Testis (tissue), 3 donors: ENCODE data around the gene DNASE1L3. TPM values are rescaled to one million over a fixed set of nuclear protein-coding genes. Genes with fewer than 3 reads are reported as not detected.
A peak's percentile ranks its signal among the peaks of the same experiment; 100 is the strongest.

Source experiments
- DNase-seq: peaks from one replicate; pipeline ENCODE4 v3.0.0-alpha.2; 2019
- H3K27ac ChIP-seq, 2 donors: fragments of 200-600 bp; sonication (generic); one replicate each; pipeline ENCODE4 v1.5.1; 2019
- H3K27me3 ChIP-seq: fragments of 200-600 bp; sonication (generic); one replicate; pipeline ENCODE4 v1.5.1; 2019
- H3K36me3 ChIP-seq: fragments of 200-600 bp; sonication (generic); one replicate; pipeline ENCODE4 v1.5.1; 2017; ENCODE audit warnings: low read depth; ENCODE audit errors: missing control alignments
- H3K4me1 ChIP-seq: fragments of 200-600 bp; sonication (generic); one replicate; pipeline ENCODE4 v1.5.1; 2019
- H3K4me3 ChIP-seq, 2 donors: fragments of 200-600 bp; sonication (generic); one replicate each; pipeline ENCODE4 v1.5.1; 2017 to 2019
- H3K9me3 ChIP-seq: fragments of 200-600 bp; sonication (generic); one replicate; pipeline ENCODE4 v1.5.1; 2017
- POLR2A ChIP-seq: fragments of 450-650 bp; IDR thresholded peaks from one replicate; pipeline ENCODE4 v1.6.1; 2017; ENCODE audit warnings: antibody characterized with exemption, mild to moderate bottlenecking, moderate library complexity
- whole genome bisulfite sequencing, 2 donors: methylation state at CpG; one replicate each; pipeline ENCODE4 v1.1.5; 2018; 5-methylcytosine and 5-hydroxymethylcytosine counted together
- intact Hi-C: fragments of 100-400 bp; cut with DNase I; formaldehyde crosslinking; loops from one replicate; pipeline ENCODE4 v1.15.1; 2023; ENCODE audit warnings: low total_unique reads
- polyA plus RNA-seq: library from polyadenylated mRNA; stranded (reverse); fragments of 350-450 nt; fragmentation: Illumina TruSeq; extraction: RNeasy Lipid Tissue Mini Kit (QIAGEN cat#74804); gene quantifications from one replicate; pipeline ENCODE4 v1.2.3, GENCODE V29; 2014; ENCODE audit warnings: low read depth, low replicate concordance; ENCODE audit not compliant: insufficient read depth
- total RNA-seq, 2 donors: library from RNA; depleted of rRNA; stranded (reverse); fragments of >200 nt; gene quantifications; one replicate each; pipeline ENCODE4 v1.2.3, GENCODE V29; 2016
- TF ChIP-seq, protein P1 (sequence below), 3 experiments: fragments of 450-650 bp in 2 of 3; fragments of 200-600 bp in 1 of 3; sonication (generic) in 1 of 3; IDR thresholded peaks; one replicate each; pipeline ENCODE4 v1.5.1; 2016 to 2019; ENCODE audit warnings: antibody characterized with exemption in 3 of 3, mild to moderate bottlenecking in 2 of 3, moderate library complexity in 1 of 3

DNASE1L3 gene
- total and polyA plus RNA-seq, 3 donors from 2014 or later: 1.2 to 8.2 (median 3.8) TPM

DNA sequence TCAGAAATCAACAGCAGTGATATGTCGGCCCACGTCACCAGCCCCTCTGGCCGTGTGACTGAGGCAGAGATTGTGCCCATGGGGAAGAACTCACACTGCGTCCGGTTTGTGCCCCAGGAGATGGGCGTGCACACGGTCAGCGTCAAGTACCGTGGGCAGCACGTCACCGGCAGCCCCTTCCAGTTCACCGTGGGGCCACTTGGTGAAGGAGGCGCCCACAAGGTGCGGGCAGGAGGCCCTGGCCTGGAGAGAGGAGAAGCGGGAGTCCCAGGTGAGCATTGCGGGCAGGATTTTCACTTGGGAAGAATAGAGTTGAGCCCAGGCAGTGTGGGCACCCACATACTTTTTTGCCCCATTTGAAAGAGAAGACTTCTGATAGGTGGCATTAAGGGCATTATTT lies 57.4 kb downstream of the DNASE1L3 start:
- intact Hi-C loops: no loop called here
- no peaks in the 10 kb centered on the region for H3K36me3 ChIP-seq

DNA sequence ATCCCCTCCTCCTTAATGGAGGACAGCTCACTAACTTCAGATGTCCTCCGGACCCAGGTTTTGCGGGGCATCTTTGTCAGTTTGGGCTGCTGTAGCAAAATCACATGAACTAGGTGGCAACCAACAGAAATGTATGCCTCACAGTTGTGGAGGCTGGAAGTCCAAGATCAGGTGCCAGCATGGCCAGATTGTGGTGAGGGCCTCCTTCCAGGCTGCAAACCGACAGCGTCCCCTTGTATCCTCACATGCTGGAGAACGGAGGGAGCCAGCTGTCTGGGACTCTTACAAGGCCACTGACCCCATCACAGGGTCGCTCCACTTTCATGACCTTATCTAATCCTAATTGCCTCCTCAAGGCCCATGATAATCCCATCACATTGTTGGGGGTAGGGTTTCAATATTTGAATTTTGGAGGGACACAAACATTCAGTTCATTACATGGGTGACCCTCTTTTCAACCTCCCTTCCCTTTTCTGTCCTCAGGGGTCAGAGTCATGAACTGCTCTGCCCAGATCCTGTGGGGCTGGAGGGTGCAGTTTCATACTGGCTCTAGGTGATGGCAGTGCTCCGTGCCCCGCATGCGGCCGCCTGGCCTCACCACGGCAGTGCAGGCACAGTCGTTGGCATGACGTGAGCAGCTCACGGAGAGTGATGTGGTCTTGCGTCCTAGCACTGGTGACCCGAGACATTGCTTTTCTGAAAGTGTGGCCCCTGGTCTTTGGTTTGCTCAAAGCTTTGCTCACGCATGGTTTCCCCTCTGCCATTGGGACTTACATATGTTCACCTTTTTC lies 58.4 kb downstream of the DNASE1L3 start:
- no peak for DNase-seq
- no peak overlapping the region for H3K27ac ChIP-seq
- no peaks in the 10 kb centered on the region for H3K36me3 ChIP-seq
- no peak overlapping the region for H3K4me3 ChIP-seq
- H3K27me3 ChIP-seq: no peaks in the 10 kb centered on the region
- TF ChIP-seq, protein P1, sequence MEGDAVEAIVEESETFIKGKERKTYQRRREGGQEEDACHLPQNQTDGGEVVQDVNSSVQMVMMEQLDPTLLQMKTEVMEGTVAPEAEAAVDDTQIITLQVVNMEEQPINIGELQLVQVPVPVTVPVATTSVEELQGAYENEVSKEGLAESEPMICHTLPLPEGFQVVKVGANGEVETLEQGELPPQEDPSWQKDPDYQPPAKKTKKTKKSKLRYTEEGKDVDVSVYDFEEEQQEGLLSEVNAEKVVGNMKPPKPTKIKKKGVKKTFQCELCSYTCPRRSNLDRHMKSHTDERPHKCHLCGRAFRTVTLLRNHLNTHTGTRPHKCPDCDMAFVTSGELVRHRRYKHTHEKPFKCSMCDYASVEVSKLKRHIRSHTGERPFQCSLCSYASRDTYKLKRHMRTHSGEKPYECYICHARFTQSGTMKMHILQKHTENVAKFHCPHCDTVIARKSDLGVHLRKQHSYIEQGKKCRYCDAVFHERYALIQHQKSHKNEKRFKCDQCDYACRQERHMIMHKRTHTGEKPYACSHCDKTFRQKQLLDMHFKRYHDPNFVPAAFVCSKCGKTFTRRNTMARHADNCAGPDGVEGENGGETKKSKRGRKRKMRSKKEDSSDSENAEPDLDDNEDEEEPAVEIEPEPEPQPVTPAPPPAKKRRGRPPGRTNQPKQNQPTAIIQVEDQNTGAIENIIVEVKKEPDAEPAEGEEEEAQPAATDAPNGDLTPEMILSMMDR (IDR thresholded peaks at IDR 0.05): no peak
- TF ChIP-seq POLR2A: no peak
- no peaks in the 10 kb centered on the region for H3K9me3 ChIP-seq
- peaks cover 3% of the 10 kb centered on the region for H3K4me1 ChIP-seq
- WGBS, 2 donors: 92 to 93% methylated on average over 17 of the region's 17 CpGs
- intact Hi-C loops: no loop called here

More for the DNA sequence above, 57.4 kb downstream of the DNASE1L3 start:
- DNase-seq: no peak
- Histone ChIP-seq H3K27me3 (no peaks in the 10 kb centered on the region), H3K4me3 (no peak overlapping the region), H3K9me3 (no peaks in the 10 kb centered on the region), H3K27ac (no peak overlapping the region), H3K4me1 (peaks cover 3% of the 10 kb centered on the region)
- TF ChIP-seq POLR2A: no peak
- TF ChIP-seq, protein P1 (IDR thresholded peaks at IDR 0.05): no peak
- 93 to 94% methylated on average over 16 of the region's 16 CpGs for WGBS, 2 donors

DNA sequence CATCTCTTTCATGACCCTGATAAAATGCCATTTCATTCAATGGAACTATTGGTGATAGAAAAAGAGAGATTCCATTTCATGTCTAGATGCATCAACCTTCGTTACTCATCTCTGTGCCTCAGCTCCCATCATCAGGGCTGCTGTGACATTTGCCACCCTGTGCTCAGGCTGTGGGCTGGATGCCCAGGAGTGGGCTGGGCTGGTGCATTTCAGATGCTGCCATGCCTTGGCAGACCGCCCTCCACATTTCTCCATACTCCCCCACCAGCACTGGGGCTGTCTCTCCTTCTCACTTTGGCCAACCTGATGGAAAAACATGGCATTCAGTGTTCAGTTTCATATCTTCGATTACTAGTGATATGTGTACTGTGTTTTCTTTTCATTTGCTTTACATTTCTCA lies 59.1 kb downstream of the DNASE1L3 start:
- Histone ChIP-seq H3K36me3 (no peaks in the 10 kb centered on the region), H3K9me3 (no peaks in the 10 kb centered on the region), H3K27ac (no peak overlapping the region), H3K27me3 (no peaks in the 10 kb centered on the region), H3K4me1 (peaks cover 3% of the 10 kb centered on the region), H3K4me3 (no peak overlapping the region)
- TF ChIP-seq, protein P1 (IDR thresholded peaks at IDR 0.05): no peak
- TF ChIP-seq POLR2A: no peak
- DNase-seq: peak; percentile 87
- whole genome bisulfite sequencing, 2 donors: 58 to 71% methylated on average over 3 of the region's 3 CpGs
- intact Hi-C loops: no loop called here

DNA sequence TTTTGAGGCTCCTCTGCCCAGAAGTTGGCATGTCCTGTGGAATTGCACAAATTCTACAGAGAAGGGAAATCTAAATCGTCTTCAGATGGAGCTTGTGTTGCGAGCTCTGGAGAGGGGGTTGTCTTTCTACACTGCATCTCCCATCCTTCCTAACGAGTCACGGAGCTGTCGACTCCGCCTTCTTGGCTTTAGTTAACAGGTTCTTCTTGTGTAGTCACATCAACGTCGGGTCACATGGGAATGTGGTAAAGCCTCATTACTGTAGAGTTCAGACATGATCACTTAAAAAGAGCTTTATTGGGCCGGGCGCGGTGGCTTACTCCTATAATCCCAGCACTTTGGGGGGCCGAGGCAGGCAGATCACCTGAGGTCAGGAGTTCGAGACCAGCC lies 60.0 kb downstream of the DNASE1L3 start:
- Histone ChIP-seq H3K9me3 (no peaks in the 10 kb centered on the region), H3K27me3 (no peaks in the 10 kb centered on the region), H3K27ac (no peak overlapping the region), H3K36me3 (no peaks in the 10 kb centered on the region), H3K4me1 (peaks cover 3% of the 10 kb centered on the region), H3K4me3 (no peak overlapping the region)
- 79 to 92% methylated on average over 13 of the region's 13 CpGs for WGBS, 2 donors
- no peak for DNase-seq
- intact Hi-C loops: no loop called here
- TF ChIP-seq POLR2A: no peak
- TF ChIP-seq, protein P1 (IDR thresholded peaks at IDR 0.05): no peak
